ENCODE measurements around the gene TMEM207. TPM values are rescaled to one million over a fixed set of nuclear protein-coding genes. Genes with fewer than 3 reads are reported as not detected.

Gene TMEM207
- polyA plus RNA-seq, 1 of the 3 experiments (the other 2 are of a cell fraction), result not detected

DNA sequence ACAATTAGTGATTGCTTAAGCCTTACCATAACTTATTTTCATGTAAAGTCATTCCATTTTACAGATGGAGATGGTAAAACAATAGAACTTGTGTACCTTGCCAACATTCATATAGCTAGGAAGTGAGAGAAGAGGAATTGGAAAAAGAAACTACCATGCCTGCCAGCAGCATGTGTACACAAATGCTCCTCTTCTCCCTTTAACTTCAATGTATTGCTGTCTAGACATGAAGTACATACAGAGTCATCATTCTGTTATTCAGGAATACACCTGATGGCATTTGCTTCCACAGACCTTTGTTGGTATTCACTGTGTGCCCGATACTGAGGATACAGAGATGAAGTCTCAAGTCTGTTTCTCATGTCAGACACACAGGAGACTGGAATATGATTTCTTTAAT lies 7.1 kb upstream of the TMEM207 start:
- POLR2A ChIA-PET, result no interaction called here
- Histone ChIP-seq H3K27ac (ENCODE audit: low read depth in 2 of 2, low read length in 1 of 2) (no peak overlapping the region), H3F3A (replicated peaks; ENCODE audit: insufficient read depth) (no peaks in the 10 kb centered on the region), H3K36me3 (replicated peaks in 1 of 2; ENCODE audit: control insufficient read depth in 1 of 2, insufficient read depth in 2 of 2, low read length in 1 of 2) (no peaks in the 10 kb centered on the region), H3K9ac (no peak overlapping the region), H3K9me2 (no peaks in the 10 kb centered on the region), H2AFZ (ENCODE audit: low read depth) (no peak overlapping the region), H3K4me2 (no peak overlapping the region), H3K4me3 (ENCODE audit: low read depth in 2 of 2, low read length in 1 of 2) (no peak overlapping the region), H3K27me3 (ENCODE audit: insufficient read depth) (no peaks in the 10 kb centered on the region; the same call in 1 of the 2 replicates), H4K20me1 (ENCODE audit: insufficient read depth) (no peaks in the 10 kb centered on the region), H3K79me2 (ENCODE audit: insufficient read depth) (no peaks in the 10 kb centered on the region), H3K4me1 (ENCODE audit: control insufficient read depth in 1 of 2, insufficient read depth in 2 of 2, low read depth in 1 of 2, low read length in 1 of 2) (no peaks in the 10 kb centered on the region), H3K9me3 (no peaks in the 10 kb centered on the region)
- CTCF ChIA-PET, result no interaction called here
- no peak for TF ChIP-seq ELF1 (IDR thresholded peaks at IDR 0.05)
- TF ChIP-seq, protein P1, sequence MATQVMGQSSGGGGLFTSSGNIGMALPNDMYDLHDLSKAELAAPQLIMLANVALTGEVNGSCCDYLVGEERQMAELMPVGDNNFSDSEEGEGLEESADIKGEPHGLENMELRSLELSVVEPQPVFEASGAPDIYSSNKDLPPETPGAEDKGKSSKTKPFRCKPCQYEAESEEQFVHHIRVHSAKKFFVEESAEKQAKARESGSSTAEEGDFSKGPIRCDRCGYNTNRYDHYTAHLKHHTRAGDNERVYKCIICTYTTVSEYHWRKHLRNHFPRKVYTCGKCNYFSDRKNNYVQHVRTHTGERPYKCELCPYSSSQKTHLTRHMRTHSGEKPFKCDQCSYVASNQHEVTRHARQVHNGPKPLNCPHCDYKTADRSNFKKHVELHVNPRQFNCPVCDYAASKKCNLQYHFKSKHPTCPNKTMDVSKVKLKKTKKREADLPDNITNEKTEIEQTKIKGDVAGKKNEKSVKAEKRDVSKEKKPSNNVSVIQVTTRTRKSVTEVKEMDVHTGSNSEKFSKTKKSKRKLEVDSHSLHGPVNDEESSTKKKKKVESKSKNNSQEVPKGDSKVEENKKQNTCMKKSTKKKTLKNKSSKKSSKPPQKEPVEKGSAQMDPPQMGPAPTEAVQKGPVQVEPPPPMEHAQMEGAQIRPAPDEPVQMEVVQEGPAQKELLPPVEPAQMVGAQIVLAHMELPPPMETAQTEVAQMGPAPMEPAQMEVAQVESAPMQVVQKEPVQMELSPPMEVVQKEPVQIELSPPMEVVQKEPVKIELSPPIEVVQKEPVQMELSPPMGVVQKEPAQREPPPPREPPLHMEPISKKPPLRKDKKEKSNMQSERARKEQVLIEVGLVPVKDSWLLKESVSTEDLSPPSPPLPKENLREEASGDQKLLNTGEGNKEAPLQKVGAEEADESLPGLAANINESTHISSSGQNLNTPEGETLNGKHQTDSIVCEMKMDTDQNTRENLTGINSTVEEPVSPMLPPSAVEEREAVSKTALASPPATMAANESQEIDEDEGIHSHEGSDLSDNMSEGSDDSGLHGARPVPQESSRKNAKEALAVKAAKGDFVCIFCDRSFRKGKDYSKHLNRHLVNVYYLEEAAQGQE (IDR thresholded peaks at IDR 0.05; ENCODE audit: low read depth, low read length), result no peak
- no peak for TF ChIP-seq NRF1 (IDR thresholded peaks at IDR 0.05; ENCODE audit: low read depth, low read length)
- WGBS (ENCODE audit: low lambda C conversion rate), result 12% methylated on average over 1 of the region's 1 CpG
- no peak for DNase-seq

GRCh38 chr3:190455828-190456227 lies 6.1 kb upstream of the TMEM207 start:
- Histone ChIP-seq H3K4me3 (ENCODE audit: low read depth in 2 of 2, low read length in 1 of 2) (no peak overlapping the region), H3K9ac (no peak overlapping the region), H2AFZ (ENCODE audit: low read depth) (no peak overlapping the region), H3K27me3 (ENCODE audit: insufficient read depth) (no peaks in the 10 kb centered on the region; the same call in 1 of the 2 replicates), H3K36me3 (replicated peaks in 1 of 2; ENCODE audit: control insufficient read depth in 1 of 2, insufficient read depth in 2 of 2, low read length in 1 of 2) (no peaks in the 10 kb centered on the region), H3F3A (replicated peaks; ENCODE audit: insufficient read depth) (no peaks in the 10 kb centered on the region), H3K4me1 (ENCODE audit: control insufficient read depth in 1 of 2, insufficient read depth in 2 of 2, low read depth in 1 of 2, low read length in 1 of 2) (no peaks in the 10 kb centered on the region), H3K4me2 (no peak overlapping the region), H3K79me2 (ENCODE audit: insufficient read depth) (no peaks in the 10 kb centered on the region), H3K9me2 (no peaks in the 10 kb centered on the region), H4K20me1 (ENCODE audit: insufficient read depth) (no peaks in the 10 kb centered on the region), H3K27ac (ENCODE audit: low read depth in 2 of 2, low read length in 1 of 2) (no peak overlapping the region), H3K9me3 (no peaks in the 10 kb centered on the region)
- WGBS (ENCODE audit: low lambda C conversion rate), result 5% methylated on average over 2 of the region's 2 CpGs
- CTCF ChIA-PET, result no interaction called here
- POLR2A ChIA-PET, result no interaction called here
- TF ChIP-seq, protein P2, sequence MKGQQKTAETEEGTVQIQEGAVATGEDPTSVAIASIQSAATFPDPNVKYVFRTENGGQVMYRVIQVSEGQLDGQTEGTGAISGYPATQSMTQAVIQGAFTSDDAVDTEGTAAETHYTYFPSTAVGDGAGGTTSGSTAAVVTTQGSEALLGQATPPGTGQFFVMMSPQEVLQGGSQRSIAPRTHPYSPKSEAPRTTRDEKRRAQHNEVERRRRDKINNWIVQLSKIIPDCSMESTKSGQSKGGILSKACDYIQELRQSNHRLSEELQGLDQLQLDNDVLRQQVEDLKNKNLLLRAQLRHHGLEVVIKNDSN (IDR thresholded peaks at IDR 0.05; ENCODE audit: borderline replicate concordance, low read depth), result no peak
- TF ChIP-seq CTCF (IDR thresholded peaks at IDR 0.05) (no peak), RCOR1 (IDR thresholded peaks at IDR 0.05; ENCODE audit: low read length) (no peak), YY1 (IDR thresholded peaks at IDR 0.05; ENCODE audit: low read depth) (no peak), MEF2A (IDR thresholded peaks at IDR 0.05; ENCODE audit: borderline replicate concordance, low read depth) (no peak), USF2 (IDR thresholded peaks at IDR 0.05; ENCODE audit: borderline replicate concordance, low read depth, low read length) (no peak), FOXJ3 (CRISPR knock-in tag; IDR thresholded peaks at IDR 0.05) (no peak)
- TF ChIP-seq, protein P3, sequence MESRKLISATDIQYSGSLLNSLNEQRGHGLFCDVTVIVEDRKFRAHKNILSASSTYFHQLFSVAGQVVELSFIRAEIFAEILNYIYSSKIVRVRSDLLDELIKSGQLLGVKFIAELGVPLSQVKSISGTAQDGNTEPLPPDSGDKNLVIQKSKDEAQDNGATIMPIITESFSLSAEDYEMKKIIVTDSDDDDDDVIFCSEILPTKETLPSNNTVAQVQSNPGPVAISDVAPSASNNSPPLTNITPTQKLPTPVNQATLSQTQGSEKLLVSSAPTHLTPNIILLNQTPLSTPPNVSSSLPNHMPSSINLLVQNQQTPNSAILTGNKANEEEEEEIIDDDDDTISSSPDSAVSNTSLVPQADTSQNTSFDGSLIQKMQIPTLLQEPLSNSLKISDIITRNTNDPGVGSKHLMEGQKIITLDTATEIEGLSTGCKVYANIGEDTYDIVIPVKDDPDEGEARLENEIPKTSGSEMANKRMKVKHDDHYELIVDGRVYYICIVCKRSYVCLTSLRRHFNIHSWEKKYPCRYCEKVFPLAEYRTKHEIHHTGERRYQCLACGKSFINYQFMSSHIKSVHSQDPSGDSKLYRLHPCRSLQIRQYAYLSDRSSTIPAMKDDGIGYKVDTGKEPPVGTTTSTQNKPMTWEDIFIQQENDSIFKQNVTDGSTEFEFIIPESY (IDR thresholded peaks at IDR 0.05; ENCODE audit: borderline replicate concordance, low read depth), result no peak
- no peak for DNase-seq

Measured in SK-N-SH (cell line).